H1 (cell line): ENCODE data around the gene NPL. TPM values are rescaled to one million over a fixed set of nuclear protein-coding genes. Genes with fewer than 3 reads are reported as not detected.

Experiments used
- CTCF ChIA-PET: fragments of 300-600 bp; sonication (Branson Sonifier 250); formaldehyde crosslinking; loops from one replicate; lab custom pipeline; 2021; ENCODE audit not compliant: partially characterized antibody; lab: Charles Lee
- POLR2A ChIA-PET: fragments of 300-600 bp; sonication (Branson Sonifier 250); formaldehyde crosslinking; loops from one replicate; lab custom pipeline; 2021; ENCODE audit warnings: inconsistent platforms; ENCODE audit not compliant: partially characterized antibody; lab: Charles Lee
- DNase-seq, 2 experiments: peaks; one replicate each; pipeline versions ENCODE4 v3.0.0 to v3.0.0-alpha.2; 2010 to 2022; ENCODE audit warnings: low spot score in 2 of 2, low read depth in 1 of 2, mixed read lengths in 1 of 2
- FAIRE-seq: peaks from 2 replicates; lab custom pipeline; 2011; peaks lifted over from hg19 to GRCh38; lab: Jason Lieb, UNC
- H2AFZ ChIP-seq: 2 replicates; pipeline ENCODE4 v1.8.1; 2012; ENCODE audit warnings: low read length, inconsistent platforms
- H2AK5ac ChIP-seq: 2 replicates; pipeline ENCODE4 v1.6.1; 2013; ENCODE audit warnings: low read depth, low read length
- H2BK120ac ChIP-seq: replicated peaks from 2 replicates; pipeline ENCODE3; 2013; ENCODE audit warnings: low read depth, low read length, inconsistent platforms
- H2BK12ac ChIP-seq: 2 replicates; pipeline ENCODE4 v1.6.1; 2013; ENCODE audit warnings: low read depth, low read length
- H2BK15ac ChIP-seq: 2 replicates; pipeline ENCODE4 v1.6.1; 2013; ENCODE audit warnings: low read length
- H2BK20ac ChIP-seq: 2 replicates; pipeline ENCODE4 v1.6.1; 2013; ENCODE audit warnings: low read length
- H2BK5ac ChIP-seq: 2 replicates; pipeline ENCODE4 v1.6.1; 2013; ENCODE audit warnings: low read depth, low read length
- H3K14ac ChIP-seq: 2 replicates; pipeline ENCODE4 v1.6.1; 2013; ENCODE audit warnings: inconsistent platforms; ENCODE audit not compliant: insufficient read length
- H3K18ac ChIP-seq: 2 replicates; pipeline ENCODE4 v1.6.1; 2013; ENCODE audit warnings: low read length; ENCODE audit errors: extremely low read depth
- H3K23ac ChIP-seq: 2 replicates; pipeline ENCODE4 v1.6.1; 2013; ENCODE audit warnings: inconsistent platforms; ENCODE audit not compliant: insufficient read length
- H3K23me2 ChIP-seq: 2 replicates; pipeline ENCODE4 v1.6.1; 2013; ENCODE audit warnings: low read depth, low read length
- H3K27ac ChIP-seq: 2 replicates; pipeline ENCODE4 v1.6.1; 2011; ENCODE audit warnings: low read depth, low read length, inconsistent platforms
- H3K27me3 ChIP-seq, 4 experiments: replicated peaks in 1 of 4; 1 replicate in 1 of 4; 2 replicates in 3 of 4; pipeline versions ENCODE4 v1.6.1 to v1.8.1; 2011 to 2013; ENCODE audit warnings: low read length in 3 of 4, mild to moderate bottlenecking in 3 of 4, inconsistent platforms in 2 of 4, mixed read lengths in 2 of 4, moderate library complexity in 1 of 4; ENCODE audit not compliant: control insufficient read depth in 3 of 4, insufficient read depth in 3 of 4; ENCODE audit errors: extremely low read depth in 1 of 4
- H3K36me3 ChIP-seq, 4 experiments: 2 replicates each; pipeline versions ENCODE4 v1.6.1 to v1.8.1; 2011 to 2013; ENCODE audit warnings: mild to moderate bottlenecking in 4 of 4, low read length in 3 of 4, moderate library complexity in 2 of 4, control low read depth in 1 of 4, inconsistent platforms in 1 of 4; ENCODE audit not compliant: insufficient read depth in 4 of 4, control insufficient read depth in 2 of 4
- H3K4ac ChIP-seq: replicated peaks from 2 replicates; pipeline ENCODE3; 2013; ENCODE audit warnings: low read length, low read depth, mixed read lengths, inconsistent platforms; ENCODE audit not compliant: insufficient read length
- H3K4me1 ChIP-seq, 4 experiments: replicated peaks in 1 of 4; 1 replicate in 1 of 4; 2 replicates in 3 of 4; pipeline versions ENCODE4 v1.6.1 to v1.8.1; 2011 to 2013; ENCODE audit warnings: low read length in 3 of 4, inconsistent platforms in 2 of 4, mixed read lengths in 1 of 4; ENCODE audit not compliant: insufficient read depth in 4 of 4, control insufficient read depth in 3 of 4
- H3K4me2 ChIP-seq, 2 experiments: 2 replicates each; pipeline versions ENCODE4 v1.6.1 to v1.8.1; 2011 to 2013; ENCODE audit warnings: low read depth in 2 of 2, low read length in 2 of 2, control low read depth in 1 of 2, inconsistent platforms in 1 of 2, mild to moderate bottlenecking in 1 of 2; ENCODE audit not compliant: insufficient read depth in 1 of 2
- H3K4me3 ChIP-seq, 4 experiments: fragments of 200-600, 300-600 bp in 1 of 4; sonication (generic), shearing (Covaris generic), sonication (Bioruptor Twin) in 1 of 4; 2 replicates each; pipeline versions ENCODE4 v1.5.1 to v1.8.1; 2011 to 2016; ENCODE audit warnings: low read length in 4 of 4, low read depth in 3 of 4, control low read depth in 2 of 4, inconsistent platforms in 2 of 4, mild to moderate bottlenecking in 2 of 4, mixed read lengths in 1 of 4, moderate library complexity in 1 of 4; ENCODE audit not compliant: insufficient read depth in 2 of 4; ENCODE audit errors: extremely low read depth in 1 of 4
- H3K56ac ChIP-seq: replicated peaks from 2 replicates; pipeline ENCODE3; 2013; ENCODE audit warnings: low read depth, mild to moderate bottlenecking, mixed read lengths, low read length, inconsistent platforms; ENCODE audit not compliant: insufficient read length
- H3K79me1 ChIP-seq: 2 replicates; pipeline ENCODE4 v1.6.1; 2013; ENCODE audit warnings: low read depth, low read length, control low read depth
- H3K79me2 ChIP-seq, 2 experiments: 2 replicates each; pipeline versions ENCODE4 v1.6.1 to v1.8.1; 2012 to 2013; ENCODE audit warnings: low read length in 2 of 2, mild to moderate bottlenecking in 2 of 2, inconsistent platforms in 1 of 2; ENCODE audit not compliant: insufficient read depth in 2 of 2, control insufficient read depth in 1 of 2
- H3K9ac ChIP-seq, 4 experiments: replicated peaks in 1 of 4; 1 replicate in 1 of 4; 2 replicates in 3 of 4; pipeline versions ENCODE4 v1.6.1 to v1.8.1; 2011 to 2013; ENCODE audit warnings: low read depth in 3 of 4, low read length in 3 of 4, control low read depth in 2 of 4, mild to moderate bottlenecking in 2 of 4, moderate library complexity in 2 of 4, inconsistent platforms in 1 of 4; ENCODE audit errors: extremely low read depth in 1 of 4
- H3K9me3 ChIP-seq, 2 experiments: 2 replicates each; pipeline versions ENCODE4 v1.6.1 to v1.8.1; 2012 to 2013; ENCODE audit warnings: mild to moderate bottlenecking in 2 of 2, moderate library complexity in 2 of 2, control low read depth in 1 of 2, inconsistent platforms in 1 of 2, low read depth in 1 of 2, low read length in 1 of 2, mixed read lengths in 1 of 2; ENCODE audit not compliant: insufficient read depth in 2 of 2
- H4K20me1 ChIP-seq, 2 experiments: replicated peaks in 1 of 2; 2 replicates each; pipeline versions ENCODE3 to v1.8.1; 2011 to 2013; ENCODE audit warnings: inconsistent platforms in 2 of 2, low read length in 2 of 2, mild to moderate bottlenecking in 1 of 2; ENCODE audit not compliant: insufficient read depth in 2 of 2, control insufficient read depth in 1 of 2
- H4K5ac ChIP-seq: 2 replicates; pipeline ENCODE4 v1.6.1; 2013; ENCODE audit warnings: low read length, low read depth, mixed read lengths, inconsistent platforms; ENCODE audit not compliant: insufficient read length
- H4K8ac ChIP-seq: 2 replicates; pipeline ENCODE4 v1.8.0; 2013; ENCODE audit warnings: mild to moderate bottlenecking, moderate library complexity, low read length, inconsistent platforms; ENCODE audit not compliant: insufficient read depth; ENCODE audit errors: extremely low read depth
- H4K91ac ChIP-seq: replicated peaks from 2 replicates; pipeline ENCODE3; 2013; ENCODE audit warnings: low read length, mixed read lengths, inconsistent platforms; ENCODE audit not compliant: insufficient read length
- BACH1 ChIP-seq: IDR thresholded peaks from 2 replicates; pipeline ENCODE4 v1.6.1; 2012; ENCODE audit warnings: low read length, improper control_type of control experiment
- CEBPB ChIP-seq: IDR thresholded peaks from 2 replicates; pipeline ENCODE4 v1.6.1; 2012; ENCODE audit warnings: low read depth, low read length
- CTCF ChIP-seq, 3 experiments: IDR thresholded peaks; 1 replicate in 2 of 3; 2 replicates in 1 of 3; pipeline versions ENCODE4 v1.5.1 to v1.6.1; 2011; ENCODE audit warnings: low read length in 3 of 3, mild to moderate bottlenecking in 3 of 3, inconsistent platforms in 2 of 3, low read depth in 1 of 3, moderate library complexity in 1 of 3; ENCODE audit not compliant: insufficient read depth in 1 of 3; ENCODE audit errors: control extremely low read depth in 1 of 3
- GTF2F1 ChIP-seq: IDR thresholded peaks from 2 replicates; pipeline ENCODE4 v1.6.1; 2012; ENCODE audit warnings: low read depth, low read length, improper control_type of control experiment, borderline replicate concordance
- JUN ChIP-seq: IDR thresholded peaks from 2 replicates; pipeline ENCODE4 v1.6.1; 2011; ENCODE audit warnings: low read depth, mild to moderate bottlenecking, improper control_type of control experiment, low read length
- WGBS, 2 experiments: shearing (Covaris generic) in 1 of 2; methylation state at CpG; one replicate each; pipeline versions ENCODE4 v1.1.6 to v1.1.7; 2013 to 2015; ENCODE audit warnings: low lambda C conversion rate in 2 of 2, mixed read lengths in 2 of 2, inconsistent platforms in 1 of 2, low coverage in 1 of 2, missing lambda C conversion rate in 1 of 2; ENCODE audit not compliant: insufficient replicate concordance in 2 of 2, insufficient coverage in 1 of 2, insufficient read length in 1 of 2; ENCODE audit errors: extremely low coverage in 1 of 2, missing lambda C conversion rate in 1 of 2; 5-methylcytosine and 5-hydroxymethylcytosine counted together
- polyA plus RNA-seq, 7 experiments: library from polyadenylated mRNA; depleted of rRNA in 3 of 7; stranded (reverse) in 5 of 7; unstranded in 2 of 7; fragments of >200 nt in 5 of 7; fragments of 200-250 nt in 2 of 7; gene quantifications; 1 replicate in 5 of 7; 2 replicates in 1 of 7; 4 replicates in 1 of 7; pipeline versions ENCODE4 v1.2.1 to v1.2.3, GENCODE V29; 2011 to 2013; ENCODE audit warnings: missing spikeins in 2 of 7, mixed read lengths in 2 of 7
- total RNA-seq: library from RNA; stranded (reverse); fragmentation: NEBNext Ultra II Directional; extraction: Animal tissue kit (Norgen Biotek cat#: 25700); gene quantifications from 2 replicates; pipeline ENCODE4 v1.2.1, GENCODE V29; 2021
- TF ChIP-seq, protein P1 (sequence below): IDR thresholded peaks from 2 replicates; pipeline ENCODE4 v1.6.1; 2012; ENCODE audit warnings: low read length, inconsistent platforms

NPL gene
- total and polyA plus RNA-seq, 2 of the 8 experiments (the other 6 are each of a cell fraction or from before 2014, with no cell fraction given) = 2.2 to 4.4 TPM

DNA sequence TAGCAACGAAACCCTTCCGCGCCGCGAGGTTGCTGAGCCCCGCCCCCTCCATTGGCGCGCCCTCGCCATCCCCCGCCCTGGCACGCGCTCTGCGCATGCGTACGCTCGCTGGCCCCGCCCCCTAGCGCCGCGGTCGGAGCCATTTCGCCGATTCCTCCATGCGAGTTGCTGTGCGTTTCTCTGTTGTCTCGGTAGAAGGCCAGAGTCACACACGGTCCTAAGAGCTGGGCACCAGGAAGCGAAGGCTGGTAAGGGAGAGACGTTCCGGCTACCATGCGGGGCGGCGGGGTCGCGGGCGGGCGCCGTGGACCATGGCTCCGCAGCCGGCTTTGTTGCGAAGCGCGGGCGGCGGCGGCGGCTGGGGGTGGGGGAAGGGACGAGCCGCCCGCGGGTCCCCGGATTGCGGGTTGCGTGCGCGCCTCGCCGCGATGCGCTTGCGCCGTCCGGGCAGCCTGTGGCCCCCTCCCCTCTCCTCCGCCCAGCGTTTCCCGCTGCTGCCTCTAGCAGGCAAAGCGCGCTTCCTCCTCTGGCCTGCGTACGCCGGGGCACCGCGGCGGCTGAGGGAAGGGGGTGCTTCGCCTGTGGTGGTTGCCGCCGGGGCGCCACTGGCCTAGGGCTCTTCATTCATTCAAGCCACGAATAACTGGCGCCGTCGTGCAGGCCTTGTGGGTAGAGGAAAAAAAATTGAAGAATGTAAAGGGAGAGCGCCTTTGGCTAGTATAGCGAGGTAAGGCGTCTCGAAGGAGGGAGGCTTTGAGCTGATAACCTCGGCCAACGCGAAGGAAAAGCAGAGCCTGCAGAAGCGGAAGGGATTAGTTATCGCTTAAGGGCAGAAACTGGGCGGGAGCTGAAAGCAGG is 49.9 kb downstream of the NPL start, which contains the start of gene DHX9:
Gene DHX9, plus strand, starts transcription at position 139 of the 858 bp plus-strand sequence. CDS start 3,220 bp downstream, outside the sequence.
- POLR2A ChIA-PET = interaction anchor here (0.5 to 3.9 kb wide), 33 partner anchors 10 to 591 kb away, joined by 3 to 34 read pairs (median 4); partner anchors contain the start of gene GLUL
- no peak within 1 kb of the TSS for H2BK120ac ChIP-seq
- no peak within 1 kb of the TSS for H2BK20ac ChIP-seq
- peaks cover 44 to 49% of the 10 kb centered on the region in 2 experiments for H3K79me2 ChIP-seq
- peaks cover 7% of the 10 kb centered on the region for H3K23me2 ChIP-seq
- H3K4ac ChIP-seq = peak within 1 kb of the TSS; percentile 73
- peak within 1 kb of the TSS; percentile 98 for H3K27ac ChIP-seq
- peak within 1 kb of the TSS; percentile 99 to 100 (median 100) for H3K9ac ChIP-seq
- peak within 1 kb of the TSS; percentile 100 for H3K18ac ChIP-seq
- H3K36me3 ChIP-seq = peaks cover 0 to 32% (median 9%) of the 10 kb centered on the region in 4 experiments; a peak in 4 of 8 replicates
- peaks cover 18 to 38% of the 10 kb centered on the region in 2 experiments for H4K20me1 ChIP-seq
- no peak for FAIRE-seq
- peak within 1 kb of the TSS; percentile 100 for H4K91ac ChIP-seq
- no peaks in the 10 kb centered on the region for H3K27me3 ChIP-seq
- H3K14ac ChIP-seq = peak within 1 kb of the TSS; percentile 0
- CTCF ChIA-PET = interaction anchor here (0.6 kb wide), 1 partner anchor 20 kb away, joined by 4 read pairs; no protein-coding TSS in a partner anchor
- WGBS, 2 experiments = 3% methylated on average over 63 of the region's 92 CpGs; no CpG with 5 or more reads in 1 of the 2 experiments
- H2AFZ ChIP-seq = peak within 1 kb of the TSS; percentile 47; the same call in 1 of the 2 replicates
- no peak within 1 kb of the TSS for H3K23ac ChIP-seq
- DNase-seq = peak; percentile 69 to 99
- peak within 1 kb of the TSS; percentile 99 for H2BK5ac ChIP-seq
- no peaks in the 10 kb centered on the region for H3K9me3 ChIP-seq
- no peak within 1 kb of the TSS; the same call in 1 of the 2 replicates for H2BK12ac ChIP-seq
- H3K56ac ChIP-seq = peak within 1 kb of the TSS; percentile 91
- H4K8ac ChIP-seq = peak within 1 kb of the TSS; percentile 100
- H3K4me2 ChIP-seq = peak within 1 kb of the TSS; percentile 81 to 87
- H4K5ac ChIP-seq = peak within 1 kb of the TSS; percentile 100
- H3K4me1 ChIP-seq = peaks cover 0 to 6% (median 3%) of the 10 kb centered on the region in 4 experiments; a peak in 4 of 7 replicates
- peak within 1 kb of the TSS; percentile 25 for H2AK5ac ChIP-seq
- H3K79me1 ChIP-seq = 0 out of 2 replicates have a peak, but pooled peaks cover 3% of the 10 kb centered on the region
- H2BK15ac ChIP-seq = peak within 1 kb of the TSS; percentile 81; the same call in 1 of the 2 replicates
- H3K4me3 ChIP-seq = peak within 1 kb of the TSS; percentile 88 to 99 (median 94)
- TF ChIP-seq GTF2F1 (no peak; the same call in 1 of the 2 replicates), JUN (no peak), CTCF (IDR thresholded peaks at IDR 0.05; ENCODE audit: control extremely low read depth in 1 of 3, insufficient read depth in 1 of 3, low read depth in 1 of 3, low read length in 3 of 3) (peak; percentile 15 to 32 (median 29); a peak in 3 of 4 replicates), BACH1 (no peak), CEBPB (no peak)
- TF ChIP-seq, protein P1, sequence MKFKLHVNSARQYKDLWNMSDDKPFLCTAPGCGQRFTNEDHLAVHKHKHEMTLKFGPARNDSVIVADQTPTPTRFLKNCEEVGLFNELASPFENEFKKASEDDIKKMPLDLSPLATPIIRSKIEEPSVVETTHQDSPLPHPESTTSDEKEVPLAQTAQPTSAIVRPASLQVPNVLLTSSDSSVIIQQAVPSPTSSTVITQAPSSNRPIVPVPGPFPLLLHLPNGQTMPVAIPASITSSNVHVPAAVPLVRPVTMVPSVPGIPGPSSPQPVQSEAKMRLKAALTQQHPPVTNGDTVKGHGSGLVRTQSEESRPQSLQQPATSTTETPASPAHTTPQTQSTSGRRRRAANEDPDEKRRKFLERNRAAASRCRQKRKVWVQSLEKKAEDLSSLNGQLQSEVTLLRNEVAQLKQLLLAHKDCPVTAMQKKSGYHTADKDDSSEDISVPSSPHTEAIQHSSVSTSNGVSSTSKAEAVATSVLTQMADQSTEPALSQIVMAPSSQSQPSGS = peak; percentile 67; the same call in 1 of the 2 replicates
